Loucy (cell line): Measurements from ENCODE around the gene CRYBA2.

Experiments
- H2AFZ ChIP-seq: fragments of 200-600 bp; sonication (generic); 2 replicates; pipeline ENCODE4 v1.6.0; 2016; ENCODE audit warnings: antibody characterized with exemption, mild to moderate bottlenecking, low read length, moderate library complexity
- H3F3A ChIP-seq: fragments of 200-600 bp; 2 replicates; pipeline ENCODE4 v1.6.0; 2016; ENCODE audit warnings: antibody characterized with exemption, low read depth, mild to moderate bottlenecking
- H3K27me3 ChIP-seq: fragments of 200-600 bp; sonication (generic); 2 replicates; pipeline ENCODE4 v1.6.1; 2014; ENCODE audit warnings: low read length, mild to moderate bottlenecking; ENCODE audit not compliant: insufficient read depth, poor library complexity, severe bottlenecking
- H3K36me3 ChIP-seq: fragments of 200-600 bp; sonication (generic); 2 replicates; pipeline ENCODE4 v1.6.1; 2016; ENCODE audit warnings: low read length; ENCODE audit not compliant: insufficient read depth
- H3K4me1 ChIP-seq: fragments of 200-600 bp; sonication (generic); 2 replicates; pipeline ENCODE4 v1.5.1; 2014; ENCODE audit warnings: low read length, mild to moderate bottlenecking; ENCODE audit not compliant: insufficient read depth, poor library complexity, severe bottlenecking
- H3K4me2 ChIP-seq: fragments of 200-600 bp; sonication (generic); 2 replicates; pipeline ENCODE4 v1.6.0; 2014; ENCODE audit warnings: antibody characterized with exemption, low read length, low read depth, mild to moderate bottlenecking; ENCODE audit not compliant: poor library complexity, severe bottlenecking
- H3K4me3 ChIP-seq: fragments of 200-600 bp; sonication (generic); 2 replicates; pipeline ENCODE4 v1.5.1; 2014; ENCODE audit warnings: low read length, mild to moderate bottlenecking, mixed read lengths; ENCODE audit not compliant: poor library complexity, severe bottlenecking
- H3K79me2 ChIP-seq: fragments of 200-600 bp; sonication (generic); 2 replicates; pipeline ENCODE4 v1.6.1; 2014; ENCODE audit warnings: low read length; ENCODE audit not compliant: insufficient read depth
- H3K9ac ChIP-seq: fragments of 200-600 bp; sonication (generic); 2 replicates; pipeline ENCODE4 v1.6.0; 2014; ENCODE audit warnings: mild to moderate bottlenecking, low read depth, low read length, moderate library complexity; ENCODE audit not compliant: poor library complexity, severe bottlenecking
- H3K9me2 ChIP-seq: fragments of 200-600 bp; sonication (generic); replicated peaks from 2 replicates; pipeline ENCODE4 v1.6.1; 2016; ENCODE audit warnings: low read depth, low read length, mixed read lengths
- H3K9me3 ChIP-seq: fragments of 200-600 bp; sonication (generic); 2 replicates; pipeline ENCODE4 v1.6.1; 2014; ENCODE audit warnings: mild to moderate bottlenecking, antibody characterized with exemption, low read length, low read depth; ENCODE audit not compliant: insufficient read depth
- H4K20me1 ChIP-seq: fragments of 200-600 bp; sonication (generic); 2 replicates; pipeline ENCODE4 v1.6.0; 2014; ENCODE audit warnings: antibody characterized with exemption, low read length, mild to moderate bottlenecking; ENCODE audit not compliant: insufficient read depth, poor library complexity, severe bottlenecking
- EZH2phosphoT487 ChIP-seq: fragments of 200-600 bp; IDR thresholded peaks from 2 replicates; pipeline ENCODE4 v1.6.1; 2018; ENCODE audit warnings: antibody characterized with exemption, mild to moderate bottlenecking, moderate library complexity, borderline replicate concordance
- TF ChIP-seq, protein P1 (sequence below): fragments of 200-600 bp; sonication (generic); conservative IDR thresholded peaks from 2 replicates; pipeline ENCODE4 v1.5.1; 2014; ENCODE audit warnings: mild to moderate bottlenecking, antibody characterized with exemption, low read length

CRYBA2 gene

DNA sequence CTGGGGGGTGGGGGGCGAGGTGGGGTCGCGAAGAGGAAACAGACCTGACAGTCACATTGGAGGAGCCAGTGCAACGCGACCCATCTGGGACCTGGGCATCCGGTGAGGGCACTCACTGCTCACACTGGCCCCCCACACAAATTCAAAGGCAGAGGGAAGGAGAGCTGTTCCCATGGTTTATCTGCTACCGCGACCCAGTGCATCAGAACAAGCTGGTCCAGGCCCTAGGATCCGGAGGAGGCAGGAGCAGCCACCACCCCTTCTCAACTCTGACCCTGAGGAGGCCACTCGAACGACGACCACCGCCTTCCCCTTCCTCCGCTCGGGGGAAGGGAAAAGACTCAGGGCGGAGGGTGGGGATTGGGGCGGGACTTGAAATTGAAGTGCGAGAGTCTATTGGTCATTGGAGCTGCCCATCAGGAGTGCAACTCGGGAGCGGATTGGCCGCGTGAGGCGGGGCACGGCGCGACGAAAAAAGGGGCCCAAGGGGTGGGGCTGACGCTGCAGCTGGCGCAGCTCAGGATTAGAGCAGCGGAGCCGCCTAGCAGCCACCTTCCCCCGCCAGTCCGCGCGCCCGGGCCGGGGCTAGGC, 34.0 kb downstream of the CRYBA2 start, which contains the start of gene CDK5R2:
TSS of gene CDK5R2 (plus strand) at position 526 of the 591 bp plus-strand sequence. CDS start 155 bp downstream, outside the sequence.
- H3K9me3 ChIP-seq = no peaks in the 10 kb centered on the region
- H3K4me1 ChIP-seq = peaks cover 22% of the 10 kb centered on the region
- peak within 1 kb of the TSS; percentile 92 for H2AFZ ChIP-seq
- H4K20me1 ChIP-seq = peaks cover 4% of the 10 kb centered on the region
- H3K9me2 ChIP-seq = no peaks in the 10 kb centered on the region
- H3K9ac ChIP-seq = peak within 1 kb of the TSS; percentile 75
- H3K27me3 ChIP-seq = no peaks in the 10 kb centered on the region
- no peaks in the 10 kb centered on the region for H3F3A ChIP-seq
- H3K4me3 ChIP-seq = peak within 1 kb of the TSS; percentile 81
- peak within 1 kb of the TSS; percentile 87 for H3K4me2 ChIP-seq
- TF ChIP-seq, protein P1, sequence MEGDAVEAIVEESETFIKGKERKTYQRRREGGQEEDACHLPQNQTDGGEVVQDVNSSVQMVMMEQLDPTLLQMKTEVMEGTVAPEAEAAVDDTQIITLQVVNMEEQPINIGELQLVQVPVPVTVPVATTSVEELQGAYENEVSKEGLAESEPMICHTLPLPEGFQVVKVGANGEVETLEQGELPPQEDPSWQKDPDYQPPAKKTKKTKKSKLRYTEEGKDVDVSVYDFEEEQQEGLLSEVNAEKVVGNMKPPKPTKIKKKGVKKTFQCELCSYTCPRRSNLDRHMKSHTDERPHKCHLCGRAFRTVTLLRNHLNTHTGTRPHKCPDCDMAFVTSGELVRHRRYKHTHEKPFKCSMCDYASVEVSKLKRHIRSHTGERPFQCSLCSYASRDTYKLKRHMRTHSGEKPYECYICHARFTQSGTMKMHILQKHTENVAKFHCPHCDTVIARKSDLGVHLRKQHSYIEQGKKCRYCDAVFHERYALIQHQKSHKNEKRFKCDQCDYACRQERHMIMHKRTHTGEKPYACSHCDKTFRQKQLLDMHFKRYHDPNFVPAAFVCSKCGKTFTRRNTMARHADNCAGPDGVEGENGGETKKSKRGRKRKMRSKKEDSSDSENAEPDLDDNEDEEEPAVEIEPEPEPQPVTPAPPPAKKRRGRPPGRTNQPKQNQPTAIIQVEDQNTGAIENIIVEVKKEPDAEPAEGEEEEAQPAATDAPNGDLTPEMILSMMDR = no peak
- TF ChIP-seq EZH2phosphoT487 = no peak
- peaks cover 5% of the 10 kb centered on the region; the same call in 1 of the 2 replicates for H3K79me2 ChIP-seq
- no peaks in the 10 kb centered on the region for H3K36me3 ChIP-seq

DNA sequence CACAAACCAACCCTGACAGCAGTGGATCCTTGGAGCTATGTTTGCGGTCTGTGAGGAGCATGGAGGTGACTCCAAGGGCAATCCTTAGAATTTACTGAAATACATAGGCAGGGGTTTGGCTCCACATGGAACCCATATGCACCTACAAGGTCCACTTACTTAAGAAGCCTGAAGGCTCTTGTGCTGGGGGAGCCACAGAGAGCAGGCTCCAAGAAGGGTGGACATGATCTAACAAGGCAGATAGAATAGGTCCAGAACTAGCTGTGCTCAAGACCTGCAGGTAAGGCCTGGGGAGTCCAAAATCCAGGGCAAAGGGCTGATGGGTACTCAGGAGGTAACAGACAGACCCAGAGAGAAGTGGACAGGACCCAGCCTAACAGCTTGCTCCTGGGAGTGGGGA, 34.9 kb downstream of the CRYBA2 start:
- Histone ChIP-seq H3F3A (no peaks in the 10 kb centered on the region), H3K79me2 (peaks cover 5% of the 10 kb centered on the region; the same call in 1 of the 2 replicates), H3K4me2 (peak overlapping the region; percentile 87), H3K9ac (peak overlapping the region; percentile 75), H2AFZ (no peak overlapping the region), H3K36me3 (no peaks in the 10 kb centered on the region), H3K9me2 (no peaks in the 10 kb centered on the region), H4K20me1 (peaks cover 4% of the 10 kb centered on the region), H3K27me3 (no peaks in the 10 kb centered on the region), H3K4me3 (peak overlapping the region; percentile 81), H3K4me1 (peaks cover 18% of the 10 kb centered on the region), H3K9me3 (no peaks in the 10 kb centered on the region)
- TF ChIP-seq, protein P1 = no peak
- TF ChIP-seq EZH2phosphoT487 = no peak

DNA sequence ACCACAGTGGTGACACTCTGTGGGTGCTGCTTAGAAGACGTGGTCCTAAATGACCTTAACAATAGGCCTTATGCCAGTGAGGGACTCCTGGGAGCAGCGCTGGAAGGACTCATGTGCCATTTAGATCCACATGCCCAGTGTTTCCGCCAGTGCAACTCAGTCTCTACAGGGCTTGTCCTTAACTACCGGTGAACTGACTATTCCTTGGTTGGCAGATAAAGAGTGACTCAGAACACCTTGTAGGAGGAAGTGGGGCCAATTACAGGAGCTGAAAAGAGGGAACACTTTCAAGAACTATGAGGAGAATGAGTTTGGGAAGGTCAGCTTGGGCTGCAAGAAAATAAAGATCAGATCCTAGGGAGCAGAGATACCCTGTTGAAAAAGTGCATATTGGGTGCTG, 35.6 kb downstream of the CRYBA2 start:
- no peaks in the 10 kb centered on the region for H3K9me3 ChIP-seq
- peaks cover 18% of the 10 kb centered on the region for H3K4me1 ChIP-seq
- H3K9ac ChIP-seq = no peak overlapping the region
- H3K4me2 ChIP-seq = peak overlapping the region; percentile 87
- no peaks in the 10 kb centered on the region for H3K9me2 ChIP-seq
- H2AFZ ChIP-seq = no peak overlapping the region
- H3K4me3 ChIP-seq = no peak overlapping the region
- no peaks in the 10 kb centered on the region for H3K36me3 ChIP-seq
- H4K20me1 ChIP-seq = peaks cover 4% of the 10 kb centered on the region
- no peaks in the 10 kb centered on the region for H3K27me3 ChIP-seq
- no peak for TF ChIP-seq EZH2phosphoT487
- TF ChIP-seq, protein P1 = no peak
- H3K79me2 ChIP-seq = peaks cover 5% of the 10 kb centered on the region; the same call in 1 of the 2 replicates
- no peaks in the 10 kb centered on the region for H3F3A ChIP-seq
